D721Med (cell line): ENCODE measurements around the gene RYR1.

Source experiments
- DNase-seq: peaks from one replicate; pipeline ENCODE4 v3.0.0; 2011; ENCODE audit warnings: low spot score; ENCODE audit not compliant: insufficient read length
- FAIRE-seq: peaks from 2 replicates; lab custom pipeline; 2011; peaks lifted over from hg19 to GRCh38; lab: Jason Lieb, UNC
- TF ChIP-seq, protein P1 (sequence below): IDR thresholded peaks from 2 replicates; pipeline ENCODE4 v1.5.1; 2012; ENCODE audit warnings: mild to moderate bottlenecking, control low read depth; ENCODE audit not compliant: insufficient read depth; ENCODE audit errors: missing control alignments

The RYR1 gene

GRCh38 chr19:38485541-38486285, 52.2 kb downstream of the RYR1 start:
- no peak for DNase-seq
- FAIRE-seq: no peak
- TF ChIP-seq, protein P1, sequence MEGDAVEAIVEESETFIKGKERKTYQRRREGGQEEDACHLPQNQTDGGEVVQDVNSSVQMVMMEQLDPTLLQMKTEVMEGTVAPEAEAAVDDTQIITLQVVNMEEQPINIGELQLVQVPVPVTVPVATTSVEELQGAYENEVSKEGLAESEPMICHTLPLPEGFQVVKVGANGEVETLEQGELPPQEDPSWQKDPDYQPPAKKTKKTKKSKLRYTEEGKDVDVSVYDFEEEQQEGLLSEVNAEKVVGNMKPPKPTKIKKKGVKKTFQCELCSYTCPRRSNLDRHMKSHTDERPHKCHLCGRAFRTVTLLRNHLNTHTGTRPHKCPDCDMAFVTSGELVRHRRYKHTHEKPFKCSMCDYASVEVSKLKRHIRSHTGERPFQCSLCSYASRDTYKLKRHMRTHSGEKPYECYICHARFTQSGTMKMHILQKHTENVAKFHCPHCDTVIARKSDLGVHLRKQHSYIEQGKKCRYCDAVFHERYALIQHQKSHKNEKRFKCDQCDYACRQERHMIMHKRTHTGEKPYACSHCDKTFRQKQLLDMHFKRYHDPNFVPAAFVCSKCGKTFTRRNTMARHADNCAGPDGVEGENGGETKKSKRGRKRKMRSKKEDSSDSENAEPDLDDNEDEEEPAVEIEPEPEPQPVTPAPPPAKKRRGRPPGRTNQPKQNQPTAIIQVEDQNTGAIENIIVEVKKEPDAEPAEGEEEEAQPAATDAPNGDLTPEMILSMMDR: no peak

DNA sequence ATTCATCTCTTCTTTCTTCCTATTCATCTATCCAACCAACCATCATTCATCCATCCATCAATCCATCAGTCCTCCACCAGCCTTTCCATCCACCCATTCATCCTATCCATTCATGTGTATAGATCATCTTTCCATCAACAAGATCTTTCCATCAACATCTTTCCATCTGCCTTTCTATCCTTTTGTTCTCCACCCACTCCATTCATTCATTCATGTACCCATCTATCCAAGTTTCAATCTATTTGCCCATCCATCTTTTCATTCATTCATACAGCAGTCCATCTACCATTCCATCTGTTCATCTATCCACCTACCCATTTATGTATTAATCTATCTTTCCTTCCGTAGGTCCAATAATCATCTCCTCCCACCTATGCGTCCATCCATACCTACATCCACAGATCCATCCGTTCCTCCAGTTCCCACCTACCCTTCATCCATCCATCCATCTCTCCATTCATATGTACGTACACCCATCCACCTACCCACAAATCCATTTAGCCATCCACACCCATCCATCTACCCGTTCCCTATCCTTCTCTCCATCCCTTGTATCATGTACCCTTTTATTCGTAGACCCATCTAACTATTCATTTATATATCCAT, 53.3 kb downstream of the RYR1 start:
- TF ChIP-seq, protein P1: no peak
- FAIRE-seq (no peak), DNase-seq (no peak)

- FAIRE-seq (no peak), DNase-seq (no peak)
- TF ChIP-seq, protein P1: no peak
Observed at GRCh38 chr19:38488096-38488495, 54.6 kb downstream of the RYR1 start.

GRCh38 chr19:38488776-38489481, 55.4 kb downstream of the RYR1 start:
- FAIRE-seq: no peak

DNA sequence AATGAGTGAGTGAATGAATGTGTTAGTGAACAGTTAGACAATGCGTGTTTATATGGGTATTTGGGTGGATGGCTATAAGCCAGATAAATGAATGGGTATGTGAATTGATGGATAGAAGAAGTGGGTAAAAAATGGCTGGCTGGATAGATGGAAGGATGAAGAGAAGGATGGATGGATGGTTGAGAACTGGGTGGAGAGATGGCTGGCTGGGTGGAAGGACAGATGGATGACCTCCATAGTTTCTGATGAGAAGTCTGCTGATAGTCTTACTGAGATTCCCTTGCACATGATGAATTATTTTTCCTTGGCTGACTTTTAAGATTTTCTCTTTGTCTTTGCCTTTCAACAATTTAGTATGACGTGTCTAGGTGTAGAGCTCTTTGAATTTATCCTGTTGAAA, 57.4 kb downstream of the RYR1 start:
- DNase-seq (no peak), FAIRE-seq (no peak)
- TF ChIP-seq, protein P1: no peak

More at GRCh38 chr19:38488776-38489481, 55.4 kb downstream of the RYR1 start:
- TF ChIP-seq, protein P1: no peak
- DNase-seq: no peak

- TF ChIP-seq, protein P1: no peak
- FAIRE-seq (no peak), DNase-seq (no peak)
Observed at GRCh38 chr19:38492181-38492813, 58.8 kb downstream of the RYR1 start.
